NCI-H526 treated with DMSO at 0.1 percent for 48 hours (cell line): Measurements from ENCODE around the gene SOBP.

Experiments
- DNase-seq: peaks from one replicate; lab custom pipeline; 2025; lab: John Stamatoyannopoulos, UW

The SOBP gene

DNA sequence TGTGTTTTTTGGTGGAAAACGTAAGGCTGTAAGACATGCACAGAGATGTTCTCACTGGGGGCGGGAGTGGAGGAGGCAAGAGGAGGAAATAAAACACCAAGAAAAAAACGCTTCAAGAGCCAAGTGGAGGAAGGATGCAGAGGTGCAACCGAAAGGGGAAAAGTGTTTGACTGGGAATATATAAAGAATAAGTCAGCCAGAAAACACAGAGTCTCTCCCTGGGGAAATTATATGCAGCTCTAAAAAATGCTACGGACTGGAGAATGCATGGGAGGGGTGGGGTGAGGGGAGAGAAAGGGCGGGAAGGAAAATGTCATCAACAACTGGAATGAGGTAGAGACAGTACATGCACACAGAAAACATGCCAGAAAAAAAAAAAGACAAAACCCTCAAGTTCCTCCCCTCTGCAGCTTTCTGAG lies 200.7 kb downstream of the SOBP start:
- DNase-seq, result no peak

DNA sequence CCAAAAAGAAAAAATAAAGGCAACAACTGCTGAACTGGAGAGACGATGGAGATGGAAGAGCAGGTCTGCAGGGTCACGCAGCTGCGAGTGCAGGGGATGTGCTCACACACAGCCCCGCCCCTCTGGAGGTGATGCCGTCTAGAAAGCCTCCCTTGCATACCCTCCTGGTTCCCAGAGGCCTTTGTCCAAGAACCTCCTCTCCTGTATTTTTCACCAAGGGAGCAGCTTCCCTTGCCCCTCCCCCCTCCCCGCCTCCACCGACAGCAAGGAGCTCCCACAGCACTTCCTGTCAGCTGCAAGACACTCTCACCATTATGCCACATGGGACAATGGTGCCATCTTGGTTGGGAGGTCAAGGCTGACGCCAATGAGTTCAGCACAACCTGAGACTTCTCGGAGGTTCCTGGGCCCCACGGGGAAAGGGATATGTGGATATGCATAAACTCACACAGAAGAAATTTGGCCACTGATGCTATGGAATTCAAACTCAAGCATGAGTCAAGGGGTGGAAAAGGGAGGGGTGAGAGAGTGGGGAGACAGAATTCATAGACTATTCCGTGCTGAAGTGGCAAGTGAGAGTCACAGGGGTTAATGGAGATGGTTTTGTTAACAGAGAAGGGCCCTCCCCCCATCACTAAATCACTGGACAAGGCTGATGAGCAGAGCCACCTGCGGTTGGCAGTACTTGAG lies 201.3 kb downstream of the SOBP start:
- no peak for DNase-seq

DNA sequence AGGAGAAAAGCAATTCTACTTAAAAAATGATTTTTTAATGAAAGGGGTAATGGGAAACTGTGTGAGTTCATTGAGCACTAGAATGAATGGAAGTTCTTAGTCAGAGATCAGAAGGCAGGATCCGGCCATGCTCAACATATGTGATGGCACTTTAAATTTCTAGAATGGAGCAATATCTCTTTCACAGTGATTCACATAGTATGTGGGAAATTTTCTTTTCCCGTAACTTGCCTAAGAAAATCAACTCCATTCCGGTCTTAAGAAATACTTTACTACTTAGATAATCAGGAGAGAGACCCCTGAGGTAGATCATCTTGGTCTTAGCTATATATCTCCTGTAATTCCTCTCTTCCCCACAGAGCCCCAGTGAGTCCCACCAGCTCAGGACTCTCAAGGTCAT lies 202.4 kb downstream of the SOBP start:
- DNase-seq, result no peak

DNA sequence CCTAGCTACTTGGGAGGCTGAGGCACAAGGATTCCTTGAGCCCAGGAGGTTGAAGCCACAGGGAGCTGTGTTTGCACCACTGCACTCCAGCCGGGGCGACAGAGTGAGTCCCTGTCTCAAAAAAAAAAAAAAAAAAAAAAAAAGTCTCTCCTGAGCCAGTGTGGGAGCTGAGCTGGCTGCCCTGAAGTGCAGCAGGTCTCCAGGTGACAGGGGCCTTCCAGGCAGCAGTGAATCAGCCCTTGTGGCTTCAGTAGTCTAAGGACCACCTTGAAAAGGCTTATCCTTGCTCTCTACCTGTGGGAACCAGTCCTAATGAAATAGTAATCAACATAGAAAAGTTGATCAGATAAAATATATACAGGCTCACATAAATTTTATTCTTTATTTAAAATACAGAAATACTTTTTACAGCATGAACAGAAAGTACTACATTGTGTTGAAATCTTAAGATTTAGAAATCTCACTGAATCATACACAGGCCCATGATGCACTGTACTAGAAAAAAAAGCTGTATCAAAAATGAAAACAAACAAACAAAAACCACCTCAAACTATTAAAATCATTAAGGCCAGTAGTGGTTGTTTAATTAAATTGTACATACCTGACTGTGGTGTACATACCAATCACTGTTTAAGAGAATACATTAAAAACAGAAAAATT lies 205.3 kb downstream of the SOBP start:
- no peak for DNase-seq

DNA sequence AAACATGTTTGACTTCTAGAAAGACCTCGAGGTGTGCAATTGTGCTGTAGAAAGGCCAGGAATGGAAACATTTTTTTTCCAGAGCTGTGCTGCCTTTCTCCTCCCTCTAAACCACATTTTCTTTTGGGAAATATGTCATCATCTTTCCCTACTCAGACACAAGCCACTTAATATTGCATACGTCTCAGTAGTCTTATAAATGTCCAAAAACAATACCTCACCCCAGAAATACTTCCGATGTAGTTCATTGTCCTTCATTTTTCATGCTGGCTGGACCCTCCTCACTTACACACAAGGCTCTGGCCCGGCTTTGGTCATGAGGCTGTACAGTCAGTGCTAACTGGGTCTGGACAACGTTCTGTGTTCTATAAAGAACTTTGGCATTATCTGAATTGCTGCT lies 207.8 kb downstream of the SOBP start:
- DNase-seq, result no peak

DNA sequence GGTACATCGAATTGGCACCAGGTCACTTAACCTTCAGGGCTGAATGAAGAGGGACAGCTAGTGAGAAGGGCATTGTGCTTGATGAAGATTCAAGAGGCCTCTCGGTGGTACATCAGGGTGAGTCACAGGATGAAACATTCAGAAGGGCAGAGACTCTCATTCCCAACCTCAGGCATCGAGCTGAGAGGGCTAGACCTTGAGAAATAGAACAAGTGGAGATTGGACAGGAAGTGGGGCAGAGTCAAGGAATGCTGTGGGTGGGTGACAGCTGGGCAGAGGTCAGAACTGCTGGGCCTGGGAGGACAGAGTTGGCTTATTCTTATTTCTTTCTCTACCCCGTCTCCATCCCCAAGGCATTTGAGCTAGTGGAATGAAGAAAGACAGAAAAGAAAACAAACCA lies 208.2 kb downstream of the SOBP start:
- no peak for DNase-seq

DNA sequence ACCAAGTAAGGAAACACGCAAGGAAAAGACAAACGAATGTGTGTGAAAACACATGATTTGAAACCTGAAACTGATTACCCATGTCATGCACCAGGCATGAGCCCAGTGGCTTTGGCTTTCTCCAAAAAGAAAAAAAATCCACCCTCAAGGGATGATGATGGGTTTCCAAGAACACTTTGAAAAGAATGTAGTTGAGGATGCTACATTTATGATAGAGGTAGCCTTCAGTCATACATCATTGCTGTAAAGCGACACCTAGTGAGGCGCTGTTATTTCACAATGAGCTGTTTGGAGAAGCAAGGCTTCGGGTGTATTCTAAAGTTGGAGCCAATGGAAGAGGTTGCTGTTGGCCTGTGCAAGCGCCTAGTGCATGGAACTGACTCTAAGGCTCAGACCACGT lies 209.3 kb downstream of the SOBP start:
- no peak for DNase-seq

DNA sequence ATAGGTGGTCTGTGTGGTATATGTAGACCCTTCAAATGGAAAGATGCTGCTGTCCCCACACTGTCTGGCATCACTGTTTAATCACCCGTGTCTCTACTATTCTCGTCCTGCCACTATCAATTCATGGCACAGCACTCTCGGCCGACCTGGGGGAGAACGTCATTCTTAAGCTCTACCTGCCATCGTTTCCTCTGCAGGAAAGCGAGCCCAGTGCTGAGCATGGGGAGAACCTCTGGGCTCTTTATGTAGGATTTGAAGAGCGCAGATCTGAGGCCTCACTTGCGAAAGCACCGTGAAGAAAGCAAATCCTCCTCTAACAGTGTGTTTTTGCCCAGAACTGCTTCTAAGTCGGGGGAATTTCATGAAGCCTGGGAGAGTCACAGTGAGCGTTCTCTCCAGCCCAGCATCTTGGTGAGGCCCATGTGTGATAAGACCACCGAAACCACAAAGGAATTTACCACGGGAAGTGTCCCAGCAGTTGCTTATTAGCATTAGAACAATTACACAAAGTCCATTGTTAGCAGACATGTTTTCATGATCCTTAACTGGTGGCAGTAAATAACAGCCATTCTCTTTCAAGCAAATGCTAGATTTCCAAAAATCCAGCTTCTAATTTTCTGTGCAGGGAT lies 209.9 kb downstream of the SOBP start:
- no peak for DNase-seq

DNA sequence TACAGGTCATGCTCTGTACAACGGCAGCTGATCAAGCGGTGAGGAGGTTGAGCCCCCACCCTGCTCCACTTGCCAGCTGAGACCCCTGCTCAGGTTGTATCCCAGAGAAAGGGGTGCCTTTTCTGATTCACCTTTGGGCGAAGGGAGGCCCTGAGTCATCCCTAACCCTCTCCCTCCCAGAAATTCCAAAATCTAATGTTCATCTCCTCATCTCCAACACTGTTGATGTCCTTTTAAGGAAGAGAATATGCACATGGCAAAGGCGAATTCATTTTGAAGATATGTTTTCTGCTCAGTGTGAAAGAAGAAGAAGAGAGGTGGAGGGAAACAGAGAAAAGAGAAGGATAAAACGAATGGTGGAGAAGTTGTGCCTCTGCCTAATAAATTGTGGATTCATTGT lies 213.7 kb downstream of the SOBP start:
- DNase-seq, result no peak

DNA sequence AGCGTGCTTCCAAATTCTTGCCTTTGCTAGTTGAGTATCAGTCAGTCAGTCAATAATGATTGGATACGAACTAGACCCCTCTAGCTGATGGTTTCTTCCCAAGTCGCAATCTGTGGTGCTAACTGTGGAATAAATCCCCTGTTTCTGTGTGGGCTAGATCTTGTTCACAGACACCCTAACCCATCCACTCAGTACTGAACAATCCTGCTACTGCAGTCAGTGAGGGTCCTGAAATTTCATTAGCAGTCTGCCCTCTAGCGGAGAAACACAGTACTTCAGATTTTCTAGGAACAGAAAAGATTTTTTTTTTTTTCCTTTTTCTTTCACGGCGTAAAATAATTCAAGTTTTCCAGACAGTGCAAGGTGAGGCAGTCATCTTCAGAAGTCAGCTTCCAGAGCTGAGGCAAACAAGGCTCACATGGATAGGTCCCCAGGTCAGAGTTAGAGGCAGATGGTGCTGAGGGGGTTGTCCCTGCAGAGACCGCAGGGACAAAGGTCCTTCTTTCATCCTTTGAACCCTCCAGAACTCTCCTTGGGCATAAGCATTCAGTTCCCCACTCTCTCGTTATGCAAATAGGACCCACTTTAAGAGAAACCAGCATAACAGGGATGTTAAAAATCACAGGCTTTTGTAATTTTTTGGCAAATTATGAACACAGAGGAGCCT lies 214.6 kb downstream of the SOBP start:
- no peak for DNase-seq

DNA sequence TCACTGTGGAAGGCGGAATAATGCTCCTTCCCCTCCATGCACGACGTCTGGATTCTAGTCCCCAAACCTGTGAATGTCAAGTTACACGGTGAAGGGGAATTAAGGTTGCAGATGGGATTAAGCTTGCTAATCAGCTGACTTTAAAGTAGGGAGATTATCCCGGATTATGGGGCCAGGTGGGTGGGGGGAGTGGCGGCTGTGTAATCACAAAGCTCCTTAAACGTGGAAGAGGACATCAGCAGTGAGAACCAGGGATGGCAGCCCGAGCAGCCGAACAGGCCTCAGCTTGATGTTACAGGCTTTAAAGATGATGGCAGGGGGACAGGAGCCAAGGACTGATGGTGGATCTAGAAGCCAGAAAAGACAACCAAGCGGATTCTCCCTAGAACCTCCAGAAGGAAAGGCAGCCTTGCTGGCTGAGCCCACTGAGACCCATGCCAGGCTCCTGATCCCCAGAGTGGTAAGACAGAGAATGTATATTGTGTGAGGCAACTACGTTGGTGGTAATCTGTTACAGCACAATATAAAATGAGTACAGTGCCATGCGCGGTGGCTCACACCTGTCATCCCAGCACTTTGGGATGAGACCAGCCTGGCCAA lies 216.7 kb downstream of the SOBP start:
- no peak for DNase-seq

DNA sequence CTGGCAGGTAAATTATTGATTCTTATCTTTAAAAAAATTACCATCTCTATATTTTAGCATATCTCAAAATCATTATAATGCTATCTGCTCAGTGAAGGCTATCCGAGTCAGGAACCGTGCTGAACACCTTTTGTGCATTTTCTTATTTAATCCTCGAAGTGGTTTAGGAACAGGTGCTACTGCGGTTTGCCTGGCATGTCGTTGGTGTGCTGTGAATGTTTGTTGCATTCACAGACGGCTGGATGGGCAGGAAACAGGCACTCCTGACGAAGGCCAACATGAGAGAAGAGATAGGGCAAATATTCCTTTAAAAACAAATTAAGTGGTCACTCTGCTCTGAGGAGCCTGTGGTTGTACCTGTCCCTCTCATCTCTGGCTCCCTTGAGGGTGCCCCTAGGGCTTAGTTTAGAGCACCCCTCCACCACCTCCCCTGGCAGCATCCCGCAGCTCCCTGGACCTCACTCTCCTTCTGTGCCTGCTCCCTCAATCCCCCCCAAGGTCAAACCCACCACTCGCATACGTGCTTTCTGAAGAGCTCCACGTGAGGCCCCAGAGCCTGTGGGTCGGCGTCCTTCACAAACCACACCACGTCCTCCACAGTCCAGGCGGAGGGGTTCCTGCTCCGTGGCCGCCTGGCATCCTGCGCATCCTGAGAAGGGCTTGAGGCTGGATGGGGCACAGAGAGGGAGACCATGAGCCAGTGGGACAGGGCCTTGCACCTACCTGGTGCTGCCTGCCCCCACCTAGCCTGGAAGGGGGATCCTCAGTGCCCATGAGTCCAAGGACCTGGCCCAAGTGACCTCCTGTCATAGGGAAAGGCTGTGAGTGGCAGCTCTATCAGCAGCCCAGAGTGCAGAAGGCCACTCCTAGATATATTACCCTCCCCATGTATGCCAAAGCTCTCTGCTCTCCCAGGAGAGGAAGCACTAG lies 217.7 kb downstream of the SOBP start:
- peak; percentile 56 for DNase-seq

DNA sequence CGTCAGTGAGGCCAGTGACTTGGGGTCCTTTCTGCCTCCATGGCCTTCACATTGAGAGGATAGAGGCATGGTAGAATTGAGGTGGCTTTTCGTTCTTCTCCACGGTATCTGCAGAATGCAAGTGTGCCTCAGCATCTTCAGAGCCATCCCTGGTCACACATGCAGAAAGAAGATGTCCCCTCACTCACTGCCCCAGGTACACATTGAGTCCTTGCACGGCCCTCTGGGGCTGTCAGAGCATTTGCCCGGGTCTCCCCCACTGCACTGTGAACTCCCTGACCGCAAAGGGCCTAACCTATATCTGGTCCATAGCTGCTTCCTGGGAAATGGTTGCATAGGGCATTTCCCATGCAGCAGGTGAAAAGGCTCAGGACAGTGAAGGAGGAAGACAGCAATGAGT lies 218.5 kb downstream of the SOBP start:
- DNase-seq, result no peak

DNA sequence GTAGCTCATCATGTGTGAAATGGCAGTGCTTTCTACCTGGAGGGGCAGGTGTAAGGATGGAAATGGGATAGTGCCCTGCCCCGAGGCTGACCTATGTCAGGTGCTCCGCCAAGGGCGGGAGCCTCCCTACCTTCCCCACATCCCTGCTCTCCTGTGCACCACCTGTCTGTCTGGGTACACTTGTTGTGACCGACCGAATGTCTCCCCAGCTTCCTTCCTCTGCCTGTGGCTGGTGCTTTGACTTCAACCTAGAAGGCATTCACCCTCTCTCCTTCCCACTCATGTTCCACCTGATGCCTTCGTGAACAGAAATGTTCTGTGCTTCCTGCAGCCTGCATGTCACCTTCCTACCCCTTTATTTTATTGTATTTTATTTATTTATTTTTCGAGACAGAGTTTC lies 219.4 kb downstream of the SOBP start:
- no peak for DNase-seq
